Measurements from ENCODE around the gene ADGRL3.

GRCh38 chr4:61549336-61549735, 349.2 kb downstream of the ADGRL3 start:
- TF ChIP-seq CTCF (IDR thresholded peaks at IDR 0.05) (no peak), POLR2A (IDR thresholded peaks at IDR 0.05) (no peak), POLR2AphosphoS5 (IDR thresholded peaks at IDR 0.05) (no peak)
